GM21367 (cell line): ENCODE data around the gene CHCHD4.

ENCODE experiments used
- ATAC-seq: cut with Tn5 transposase; IDR thresholded peaks from one replicate; pipeline ENCODE4 v1.9.1; 2021; ENCODE audit not compliant: unreplicated experiment

CHCHD4 gene

DNA sequence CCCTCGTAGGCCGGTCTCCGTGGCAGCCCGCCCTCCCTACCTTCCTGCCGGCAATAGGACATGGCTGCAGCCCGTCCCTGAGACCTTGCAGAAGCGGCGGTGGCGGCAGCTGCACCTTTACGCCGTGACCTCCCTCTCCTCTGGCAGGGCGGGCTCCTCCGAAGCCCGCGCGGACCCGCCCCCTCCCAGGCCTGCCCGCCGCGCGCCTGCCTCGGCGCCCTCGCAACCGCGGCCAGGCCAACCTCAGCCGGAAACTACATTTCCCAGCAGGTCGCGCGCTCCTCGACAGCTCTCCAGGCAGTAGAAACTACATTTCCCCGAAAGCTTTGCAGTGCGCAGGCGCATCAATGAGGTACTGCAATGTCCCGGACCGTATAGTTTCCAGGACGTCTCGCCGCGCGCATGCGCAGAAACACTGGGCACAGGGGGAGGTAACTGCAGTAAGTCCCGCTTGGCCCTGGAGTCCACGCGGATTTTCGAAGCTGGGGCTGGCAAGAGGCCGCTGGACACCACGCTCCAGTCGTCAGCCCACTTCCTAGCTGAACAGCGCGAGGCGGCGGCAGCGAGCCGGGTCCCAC, at the start of gene CHCHD4, which contains the start of gene TMEM43:
Gene CHCHD4, minus strand, starts transcription at position 256 of the 578 bp plus-strand sequence. Its CDS starts 194 bp downstream, at position 62.
Gene TMEM43, plus strand, starts transcription at position 438 of the 578 bp plus-strand sequence. CDS start 142 bp downstream, outside the sequence.
- ATAC-seq: peak; percentile 87

DNA sequence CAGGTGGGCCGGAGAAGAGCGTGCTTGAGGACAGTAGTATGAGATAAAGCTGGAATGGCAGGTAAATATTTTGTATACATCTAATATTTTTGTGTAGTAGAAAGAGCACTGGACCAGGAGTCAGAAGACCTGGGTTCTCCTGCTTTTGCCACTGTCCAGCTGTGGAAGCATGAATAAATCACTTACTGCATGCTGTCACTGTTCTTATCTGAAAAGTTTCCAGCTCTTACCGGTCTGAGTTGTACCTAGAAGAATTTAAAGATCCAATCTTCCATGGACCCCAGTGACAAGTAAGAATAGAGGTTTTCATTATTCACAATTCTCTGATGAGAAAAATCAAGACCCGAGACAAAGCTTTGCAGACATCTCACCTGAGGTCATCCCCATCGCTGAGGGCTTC, 47.8 kb upstream of the CHCHD4 start:
- ATAC-seq: no peak

- ATAC-seq: no peak
Observed at GRCh38 chr3:14170531-14171159, 46.0 kb upstream of the CHCHD4 start.

- no peak for ATAC-seq
Observed at GRCh38 chr3:14169871-14170270, 45.2 kb upstream of the CHCHD4 start.

DNA sequence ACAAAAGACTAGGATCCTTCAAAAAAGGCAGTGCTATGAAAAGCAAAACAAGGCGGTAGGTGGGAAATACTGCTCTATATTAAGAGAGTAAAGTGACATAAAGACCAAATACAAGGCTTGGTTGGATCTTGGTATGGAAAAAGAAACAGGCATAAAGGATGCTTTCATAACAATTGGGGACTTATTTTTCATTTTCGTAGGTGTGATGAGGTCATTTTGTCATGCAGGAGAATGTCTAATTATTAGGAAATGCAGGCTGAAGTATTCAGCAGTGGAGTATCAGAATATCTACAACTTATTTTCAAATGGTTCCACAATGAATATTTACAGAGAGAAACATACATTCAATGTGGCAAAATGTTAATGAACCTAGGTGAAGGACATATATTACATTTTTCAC, 44.8 kb upstream of the CHCHD4 start:
- no peak for ATAC-seq

DNA sequence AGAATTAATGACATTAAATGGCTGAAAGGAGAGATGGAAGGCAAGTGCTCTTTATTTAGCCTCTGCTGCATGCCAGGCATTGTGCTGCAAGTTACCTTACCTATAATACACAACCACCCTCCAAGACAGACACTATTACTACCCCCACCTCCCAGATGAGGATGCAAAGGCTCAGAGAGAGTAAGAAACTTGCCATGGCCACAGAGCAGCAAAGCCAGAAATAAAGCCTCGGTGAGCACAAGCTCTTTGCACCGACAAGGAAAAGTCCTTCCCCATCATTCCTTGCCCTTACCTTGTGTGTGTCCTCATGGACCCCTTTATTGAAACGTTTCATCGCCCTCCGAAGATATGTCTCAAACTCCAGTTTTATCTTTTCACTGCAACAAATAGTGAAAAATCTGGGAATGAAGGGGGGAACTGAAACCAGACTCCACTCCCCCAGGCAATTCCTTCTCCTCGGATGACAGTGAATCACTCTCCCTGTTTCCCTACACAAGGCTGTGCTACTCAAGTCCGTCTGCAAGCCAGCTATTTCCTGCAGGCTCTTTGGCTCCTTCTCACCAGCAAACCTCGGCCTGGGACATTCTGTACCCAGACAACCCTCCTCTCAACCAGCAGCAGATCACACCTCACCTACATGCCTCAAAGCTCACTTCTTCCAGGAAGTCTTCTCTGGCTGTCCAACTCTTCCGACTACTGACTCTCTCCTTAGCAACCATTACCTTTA, 42.4 kb upstream of the CHCHD4 start:
- no peak for ATAC-seq

DNA sequence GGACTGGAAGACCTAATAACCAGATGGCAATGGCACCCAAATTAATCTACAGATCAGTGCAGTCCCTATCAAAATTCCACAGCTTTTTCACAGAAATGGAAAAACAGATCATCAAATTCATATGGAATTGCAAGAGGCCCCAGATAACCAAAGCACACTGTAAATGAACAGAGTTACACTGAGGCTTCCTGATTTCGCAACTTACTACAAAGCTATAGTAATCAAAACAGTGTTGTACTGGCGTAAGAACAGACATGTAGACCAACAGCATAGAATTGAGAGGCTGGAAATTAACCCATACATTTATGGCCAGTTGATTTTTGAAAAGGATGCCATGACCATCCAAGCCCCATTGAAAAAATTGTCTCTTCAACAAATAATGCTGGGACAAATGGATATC, 37.5 kb upstream of the CHCHD4 start:
- ATAC-seq: no peak

GRCh38 chr3:14161282-14161681, 36.6 kb upstream of the CHCHD4 start:
- ATAC-seq: no peak

DNA sequence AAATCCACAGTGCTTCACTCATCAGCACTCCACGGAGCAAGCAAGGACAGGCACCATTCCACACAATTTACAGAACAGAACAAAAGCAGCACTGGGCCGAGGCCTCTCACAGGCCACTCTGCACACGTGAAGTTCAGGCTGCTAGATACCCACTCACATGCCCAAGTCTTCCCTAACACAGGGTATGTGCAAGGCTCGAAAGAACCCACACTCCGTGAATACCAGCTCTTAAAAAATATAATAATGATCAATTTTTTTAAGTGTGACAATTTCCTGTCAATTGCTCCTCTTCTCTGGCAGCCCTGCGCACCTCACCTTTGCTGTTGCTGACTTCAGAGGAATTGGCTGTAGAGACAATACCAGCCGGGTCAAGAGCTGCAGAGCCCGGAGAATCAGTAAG, 34.8 kb upstream of the CHCHD4 start:
- ATAC-seq: no peak

DNA sequence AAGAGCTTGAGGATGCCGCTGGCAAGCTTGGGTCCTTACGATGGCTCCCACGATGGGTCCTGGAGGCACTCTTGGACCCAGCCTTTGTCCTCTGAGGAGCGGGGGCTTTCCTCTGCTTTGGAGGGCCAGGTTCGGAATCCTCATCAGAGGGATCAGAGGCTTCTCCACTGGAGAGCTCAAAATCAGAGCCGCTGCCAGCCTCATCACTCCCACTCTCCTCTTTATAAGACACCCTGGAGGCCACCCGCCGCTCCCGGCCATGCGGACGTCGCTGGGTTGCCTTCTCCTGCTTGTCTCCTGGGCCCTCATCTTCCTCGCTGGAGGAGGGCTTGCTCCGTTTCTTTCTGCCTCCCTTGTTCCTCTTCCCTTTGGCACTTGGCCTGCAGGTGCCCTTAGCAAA, 33.7 kb upstream of the CHCHD4 start:
- ATAC-seq: no peak

GRCh38 chr3:14157951-14158350, 33.3 kb upstream of the CHCHD4 start:
- ATAC-seq: no peak

- ATAC-seq: no peak
Observed at GRCh38 chr3:14156843-14157561, 32.3 kb upstream of the CHCHD4 start.

DNA sequence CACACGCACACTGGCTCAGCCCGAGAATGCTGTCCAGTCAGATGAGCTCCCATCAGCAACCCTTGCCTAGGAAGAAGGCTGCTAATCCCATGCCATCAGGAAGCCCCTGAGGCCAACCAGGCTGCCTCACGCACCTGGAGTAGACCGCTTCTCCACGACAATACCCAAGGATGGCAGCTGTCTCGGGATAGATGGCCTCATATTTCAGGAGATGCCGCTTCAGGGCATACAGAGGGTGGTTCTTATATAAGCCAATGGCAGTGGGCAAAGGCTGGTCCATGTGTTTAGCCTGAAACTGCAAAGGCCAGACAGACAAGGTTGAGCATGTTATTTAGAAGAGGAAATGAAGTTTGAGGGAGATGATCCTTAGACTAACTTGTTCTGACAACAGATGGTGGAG, 31.5 kb upstream of the CHCHD4 start:
- ATAC-seq: no peak

DNA sequence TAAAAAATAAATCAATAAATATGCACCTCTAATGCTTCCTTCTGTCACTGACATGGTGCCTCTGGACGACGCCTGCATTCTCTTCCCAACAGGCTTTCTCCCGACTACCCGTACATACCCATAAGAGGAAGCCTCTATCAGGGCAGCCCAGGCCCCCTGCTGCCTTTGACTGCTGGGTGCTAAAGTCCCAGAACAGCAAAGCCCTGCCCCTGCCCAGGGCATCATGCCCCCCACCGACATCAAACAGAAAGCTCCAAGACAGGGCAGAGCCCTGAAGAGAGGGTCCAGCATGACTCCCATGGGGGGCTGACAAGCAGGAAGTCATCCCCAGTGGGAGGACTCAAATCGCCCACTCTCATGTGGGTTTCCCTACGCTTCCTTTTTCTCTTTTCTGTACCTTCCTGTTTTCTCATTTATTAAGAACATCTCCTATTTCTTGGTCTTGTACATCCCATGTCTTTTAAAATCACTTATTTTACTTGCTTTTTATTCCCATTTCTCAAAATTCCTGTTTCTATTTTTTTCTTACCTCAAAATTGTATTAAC, 30.3 kb upstream of the CHCHD4 start:
- ATAC-seq: no peak

- ATAC-seq: no peak
Observed at GRCh38 chr3:14154276-14154675, 29.6 kb upstream of the CHCHD4 start.

DNA sequence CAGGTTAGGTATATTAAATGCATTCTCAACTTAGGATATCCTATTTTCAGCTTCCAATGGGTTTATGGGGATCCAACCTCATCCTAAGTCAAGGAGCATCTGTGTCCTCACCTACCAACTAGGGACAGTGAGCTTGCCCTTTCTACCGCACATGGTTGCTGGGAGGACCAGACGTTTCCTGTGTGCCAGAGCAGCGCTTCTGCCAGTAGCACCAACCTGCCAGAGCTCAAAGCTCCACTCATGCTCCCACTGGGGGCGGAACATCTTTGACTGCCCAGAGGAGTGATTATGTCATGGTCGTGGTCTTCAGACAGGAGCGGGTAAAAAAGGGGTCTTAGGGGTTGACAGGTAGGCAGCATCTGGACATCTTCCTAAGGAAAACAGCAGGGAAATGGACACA, 29.0 kb upstream of the CHCHD4 start:
- no peak for ATAC-seq

DNA sequence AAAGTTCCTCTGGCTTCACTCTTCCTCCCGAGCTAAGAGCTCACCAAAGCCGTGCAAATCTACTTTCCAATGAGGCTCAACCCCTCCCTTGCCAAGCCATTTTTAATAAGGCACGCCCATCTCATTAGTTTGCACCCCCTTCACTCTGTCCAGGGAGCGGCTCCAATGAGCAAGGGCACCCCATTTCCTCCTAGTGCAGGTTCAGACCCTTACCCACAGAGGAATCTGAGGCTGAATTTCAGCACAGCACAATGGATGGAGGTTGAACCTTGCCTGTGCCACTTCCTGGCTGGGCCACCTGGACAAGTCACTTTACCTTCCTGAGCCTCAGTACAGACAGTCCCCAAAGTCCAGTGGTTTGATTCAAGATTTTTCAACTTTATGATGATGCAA, 28.3 kb upstream of the CHCHD4 start:
- ATAC-seq: no peak

GRCh38 chr3:14152233-14152962, 27.7 kb upstream of the CHCHD4 start:
- ATAC-seq: no peak

GRCh38 chr3:14151471-14152083, 26.9 kb upstream of the CHCHD4 start:
- no peak for ATAC-seq
